HG02571 (cell line): ENCODE results near the gene ADCK2.
"Not testable (repeated sequence)": the region's sequence is repeated elsewhere in the genome, so short reads cannot be mapped to it uniquely, and the experiment has no call there.

Experiments
- ATAC-seq: cut with Tn5 transposase; IDR thresholded peaks from one replicate; pipeline ENCODE4 v1.9.1; 2021; ENCODE audit warnings: mild to moderate bottlenecking, moderate library complexity; ENCODE audit not compliant: unreplicated experiment

The ADCK2 gene

GRCh38 chr7:140672382-140673062 lies at the start of gene ADCK2:
TSS of gene ADCK2 (plus strand) at chr7:140672945. CDS start at chr7:140673331, 386 bp downstream.
- peak; percentile 61 for ATAC-seq

GRCh38 chr7:140623980-140624379 lies 48.8 kb upstream of the ADCK2 start:
- ATAC-seq, result no peak

GRCh38 chr7:140624392-140625191 lies 48.2 kb upstream of the ADCK2 start:
- ATAC-seq, result no peak

DNA sequence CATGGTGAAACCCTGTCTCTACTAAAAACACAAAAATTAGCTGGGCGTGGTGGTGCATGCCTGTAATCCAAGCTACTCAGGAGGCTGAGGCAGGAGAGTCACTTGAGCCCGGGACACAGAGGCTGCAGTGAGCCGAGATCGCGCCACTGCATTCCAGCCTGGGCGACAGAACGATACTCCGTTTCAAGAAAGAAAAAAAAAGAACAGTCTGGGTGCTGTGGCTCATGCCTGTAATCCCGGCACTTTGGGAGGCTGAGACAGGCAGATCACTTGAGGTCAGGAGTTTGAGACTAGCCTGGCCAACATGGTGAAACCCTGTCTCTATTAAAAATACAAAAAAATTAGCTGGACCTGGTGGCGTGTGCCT lies 47.6 kb upstream of the ADCK2 start:
- ATAC-seq, result not testable (repeated sequence)

DNA sequence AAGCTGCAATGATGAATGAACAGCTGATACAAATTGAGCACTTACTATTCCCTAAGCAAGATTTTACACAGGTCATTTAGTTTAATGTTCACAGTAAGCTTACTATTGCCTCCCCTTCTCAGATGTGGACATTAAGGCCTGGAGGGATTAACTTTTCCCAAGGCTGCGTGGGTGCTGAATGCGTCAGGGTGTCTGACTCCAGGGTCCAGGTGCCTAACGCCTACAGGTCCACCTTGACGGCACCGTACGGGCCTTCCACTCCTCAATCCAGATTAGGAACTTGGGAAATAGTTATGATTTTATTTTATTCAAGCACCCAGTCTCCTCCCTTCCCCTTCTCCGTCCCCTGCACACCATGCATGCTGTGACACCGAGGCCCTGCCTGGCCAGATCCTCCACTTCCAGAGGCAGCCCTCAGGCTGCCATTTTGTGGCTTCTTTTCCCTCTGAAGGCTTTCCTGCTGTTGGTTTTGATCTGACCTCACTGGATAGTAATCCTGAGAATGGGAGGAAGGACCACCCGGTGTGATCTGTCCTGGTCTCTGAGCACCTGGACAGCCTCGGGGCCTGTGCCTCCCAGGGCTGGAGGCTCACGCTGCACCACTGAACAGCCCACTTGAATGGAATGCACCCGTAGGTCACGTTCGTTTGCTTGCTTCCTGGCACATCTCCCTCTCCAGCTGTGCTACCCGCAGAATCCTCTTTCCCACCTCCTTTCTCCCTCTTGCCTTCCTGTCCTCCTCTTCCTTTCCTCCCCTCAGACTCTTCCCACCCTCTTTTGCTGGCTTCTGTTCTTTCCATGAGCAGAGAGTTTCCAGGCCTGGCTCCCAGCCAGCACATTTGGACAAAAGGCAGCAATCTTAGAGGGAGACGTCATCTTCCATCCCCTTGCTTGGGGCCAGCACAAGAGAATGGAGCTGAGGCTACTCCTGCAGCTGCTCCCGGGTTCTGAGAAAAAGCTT lies 46.6 kb upstream of the ADCK2 start:
- ATAC-seq, result no peak

GRCh38 chr7:140631021-140631420 lies 41.7 kb upstream of the ADCK2 start:
- no peak for ATAC-seq

DNA sequence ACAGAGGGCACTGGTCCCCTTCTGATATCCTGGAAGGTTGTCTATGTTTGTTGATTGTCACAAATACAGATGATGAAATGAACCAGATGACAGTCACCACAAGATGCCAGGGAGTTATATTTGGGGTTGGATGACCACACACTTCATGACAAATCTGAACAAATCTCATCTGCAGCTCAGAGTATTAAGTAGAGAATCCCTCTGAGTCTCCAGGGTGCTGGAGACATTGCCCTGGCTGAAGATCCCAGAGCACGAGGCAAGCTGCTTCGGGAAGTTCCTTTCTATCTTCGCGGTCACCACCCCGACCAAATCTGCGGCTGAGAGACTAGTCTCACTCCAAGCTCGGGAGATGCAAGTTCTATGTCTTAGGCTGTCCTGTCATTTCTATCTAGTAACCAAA lies 41.1 kb upstream of the ADCK2 start:
- no peak for ATAC-seq

DNA sequence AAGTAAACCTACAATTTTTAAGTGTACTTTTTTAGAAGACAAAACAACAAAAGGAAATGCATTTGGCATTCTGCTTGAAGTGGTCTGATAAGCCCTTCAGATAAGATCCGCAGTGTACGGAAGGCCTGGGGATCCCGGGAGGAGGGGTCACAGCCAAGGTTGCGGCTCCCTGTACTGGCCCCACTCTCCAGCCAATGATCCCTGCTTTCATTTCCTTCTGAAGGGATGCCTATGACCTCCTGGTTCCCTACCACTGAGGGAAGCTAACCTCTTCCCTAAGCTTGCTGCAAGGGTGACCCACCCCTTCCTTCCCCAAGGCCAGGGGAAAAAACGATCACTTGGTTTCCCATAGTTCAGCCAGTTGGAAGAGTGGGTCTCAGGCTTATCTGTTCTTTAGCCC lies 37.4 kb upstream of the ADCK2 start:
- no peak for ATAC-seq

GRCh38 chr7:140635816-140636215 lies 36.9 kb upstream of the ADCK2 start:
- ATAC-seq, result no peak

DNA sequence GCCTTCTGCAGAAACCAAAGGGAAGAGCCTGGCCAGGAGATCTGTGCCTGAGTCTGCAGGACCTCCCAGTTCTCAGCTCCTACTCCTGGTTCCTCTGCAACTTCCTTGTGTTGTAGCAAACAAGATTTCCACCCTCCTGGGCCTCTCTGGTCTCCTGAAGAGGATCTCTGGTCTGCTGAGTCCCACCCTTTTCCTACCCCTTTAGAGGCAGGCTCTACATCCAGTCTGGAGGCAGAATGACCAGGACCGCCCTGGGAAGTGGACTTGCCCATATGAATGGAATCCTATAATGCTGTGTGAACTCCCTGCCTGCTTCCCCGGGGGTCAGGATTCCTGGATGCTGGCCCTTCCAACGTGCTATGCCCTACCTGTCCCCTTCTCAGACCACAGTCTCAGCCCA lies 35.3 kb upstream of the ADCK2 start:
- ATAC-seq, result no peak

GRCh38 chr7:140638173-140638791 lies 34.5 kb upstream of the ADCK2 start:
- ATAC-seq, result no peak

GRCh38 chr7:140639366-140640053 lies 33.2 kb upstream of the ADCK2 start:
- ATAC-seq, result no peak

- ATAC-seq, result no peak
Observed at GRCh38 chr7:140640060-140640637, 32.6 kb upstream of the ADCK2 start.

DNA sequence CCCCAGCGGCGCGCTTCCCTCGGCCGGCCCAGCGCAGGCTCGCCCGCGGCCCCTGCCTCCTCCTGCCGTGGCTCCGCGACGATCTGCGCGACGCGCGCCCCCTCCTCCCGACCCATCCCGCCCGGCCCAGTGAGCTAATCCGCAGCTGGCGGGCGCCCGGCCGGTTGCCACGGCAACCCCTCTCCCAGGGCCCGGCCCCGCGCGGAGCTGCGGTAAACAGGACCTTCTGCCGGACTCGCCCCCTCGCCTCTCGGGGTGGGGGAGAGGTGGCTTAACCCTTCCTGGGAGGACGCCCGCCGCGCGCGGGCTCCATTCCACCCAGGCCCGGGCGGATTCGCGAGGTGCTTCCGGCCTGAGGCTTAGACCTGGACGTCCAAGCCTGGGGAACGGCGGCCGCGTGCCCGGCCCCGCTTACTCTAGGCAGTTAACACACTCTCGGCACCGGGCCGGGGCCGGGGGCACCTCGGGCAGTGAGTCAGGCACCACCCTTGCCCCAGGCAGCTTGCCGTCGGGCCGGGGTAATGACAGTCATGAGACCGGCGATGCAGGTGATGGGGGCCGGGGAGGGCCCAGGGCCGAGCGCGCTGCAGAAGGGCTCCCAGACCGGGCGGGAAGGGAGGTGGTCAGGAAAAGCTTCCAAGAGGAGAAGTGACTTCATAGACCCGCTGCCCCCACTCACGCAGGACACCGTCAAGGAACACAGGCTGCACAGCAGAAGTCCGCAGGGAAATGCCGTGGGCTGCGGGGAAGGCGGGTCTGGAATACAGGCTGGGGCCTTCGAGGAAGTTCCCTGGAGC lies 31.8 kb upstream of the ADCK2 start, which contains the start of gene DENND2A:
TSS of gene DENND2A (minus strand) at position 87 of the 797 bp plus-strand sequence. CDS start 38,416 bp downstream, outside the sequence.
- ATAC-seq, result no peak

- no peak for ATAC-seq
Observed at GRCh38 chr7:140641524-140642195, 31.1 kb upstream of the ADCK2 start.

DNA sequence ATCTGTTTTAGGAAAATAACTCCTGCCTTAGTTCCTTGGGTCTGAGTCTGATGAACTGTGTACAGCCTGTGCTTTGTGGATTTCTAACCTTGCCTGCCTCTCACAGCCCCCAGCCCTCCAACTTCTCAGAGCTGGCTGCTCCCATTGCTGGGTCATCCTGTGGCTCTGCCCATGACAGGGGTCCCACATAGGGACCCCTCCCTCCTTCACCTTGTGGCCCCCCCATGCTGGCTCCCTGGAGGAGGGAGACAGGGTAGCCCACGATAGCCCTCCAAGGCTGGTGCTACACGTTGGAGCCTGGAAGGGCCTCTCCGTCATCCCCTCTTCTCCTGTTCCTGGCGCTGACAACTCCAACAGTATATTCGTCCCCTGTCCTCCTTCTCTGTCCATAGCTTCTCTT lies 29.3 kb upstream of the ADCK2 start:
- ATAC-seq, result no peak

DNA sequence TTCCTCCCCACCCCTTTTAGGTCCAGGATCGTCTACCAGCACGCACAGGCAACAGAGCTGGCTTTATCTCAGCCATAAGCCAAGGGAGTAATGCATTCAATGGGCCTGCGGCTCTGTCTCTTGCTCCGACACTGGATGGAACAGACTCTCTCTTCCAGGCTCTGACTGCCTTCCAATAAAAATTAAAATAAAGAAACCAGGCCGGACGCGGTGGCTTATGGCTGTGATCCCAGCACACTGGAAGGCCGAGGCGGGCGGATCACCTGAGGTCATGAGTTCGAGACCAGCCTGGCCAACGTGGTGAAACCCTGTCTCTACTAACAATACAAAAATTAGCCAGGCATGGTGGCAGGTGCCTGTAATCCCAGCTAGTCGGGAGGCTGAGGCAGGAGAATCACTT lies 28.0 kb upstream of the ADCK2 start:
- not testable (repeated sequence) for ATAC-seq

DNA sequence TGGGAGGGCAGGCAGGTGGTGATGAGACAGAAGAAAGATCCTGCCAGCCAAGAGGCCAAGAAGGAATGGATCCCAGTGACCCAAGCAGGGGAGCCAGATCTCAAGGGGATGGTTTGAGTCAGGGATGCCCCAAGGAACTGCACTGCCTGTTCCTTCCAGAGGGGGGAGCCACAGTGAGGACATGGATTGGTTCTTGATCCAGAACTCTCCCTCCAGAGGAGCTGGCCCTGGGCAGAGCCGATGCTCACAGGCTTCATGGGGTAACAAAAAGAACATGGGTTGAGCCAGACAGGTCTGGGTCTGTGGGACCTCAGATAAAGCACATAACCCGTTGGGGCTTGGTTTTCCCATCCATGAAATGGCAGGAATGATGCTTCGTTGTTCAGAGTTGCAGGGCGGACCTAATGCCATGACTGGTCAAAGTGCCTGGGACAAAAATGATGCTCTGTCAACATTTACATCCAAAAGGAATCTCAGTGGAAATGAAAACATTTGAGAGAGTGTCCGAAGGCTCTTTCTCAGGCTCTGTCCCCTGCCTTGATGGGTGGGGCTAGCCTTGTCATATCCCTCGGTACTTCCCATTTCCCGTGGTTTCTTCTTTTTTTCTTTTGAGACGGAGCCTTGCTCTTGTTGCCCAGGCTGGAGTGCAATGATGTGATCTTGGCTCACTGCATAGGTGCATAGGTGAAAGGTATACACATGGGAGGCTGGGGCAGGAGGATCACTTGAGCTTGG lies 27.4 kb upstream of the ADCK2 start:
- ATAC-seq, result no peak
